Measurements from ENCODE around the gene WDR93.

DNA sequence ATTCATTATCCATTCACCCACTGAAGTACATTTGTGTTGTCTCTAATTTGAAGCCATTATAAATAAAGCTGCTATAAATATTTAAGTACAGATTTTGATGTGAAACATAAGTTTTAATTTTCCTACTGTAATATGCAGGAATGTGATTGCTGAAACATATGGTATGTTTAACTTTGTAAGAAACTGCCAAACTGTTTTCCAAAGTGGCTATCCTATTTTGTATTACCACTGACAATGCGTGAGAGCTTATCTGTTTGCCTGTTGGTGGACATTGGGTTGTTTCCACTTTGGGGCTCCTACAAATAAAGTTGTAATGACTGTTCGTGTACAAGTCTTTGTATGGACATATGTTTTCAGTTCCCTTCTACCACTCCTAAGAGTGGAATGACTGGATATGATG lies 2.5 kb downstream of the WDR93 start:
- TF ChIP-seq EZH2 (IDR thresholded peaks at IDR 0.05; ENCODE audit: borderline replicate concordance, low read depth, low read length, poor library complexity, severe bottlenecking): no peak
- TF ChIP-seq, protein P1, sequence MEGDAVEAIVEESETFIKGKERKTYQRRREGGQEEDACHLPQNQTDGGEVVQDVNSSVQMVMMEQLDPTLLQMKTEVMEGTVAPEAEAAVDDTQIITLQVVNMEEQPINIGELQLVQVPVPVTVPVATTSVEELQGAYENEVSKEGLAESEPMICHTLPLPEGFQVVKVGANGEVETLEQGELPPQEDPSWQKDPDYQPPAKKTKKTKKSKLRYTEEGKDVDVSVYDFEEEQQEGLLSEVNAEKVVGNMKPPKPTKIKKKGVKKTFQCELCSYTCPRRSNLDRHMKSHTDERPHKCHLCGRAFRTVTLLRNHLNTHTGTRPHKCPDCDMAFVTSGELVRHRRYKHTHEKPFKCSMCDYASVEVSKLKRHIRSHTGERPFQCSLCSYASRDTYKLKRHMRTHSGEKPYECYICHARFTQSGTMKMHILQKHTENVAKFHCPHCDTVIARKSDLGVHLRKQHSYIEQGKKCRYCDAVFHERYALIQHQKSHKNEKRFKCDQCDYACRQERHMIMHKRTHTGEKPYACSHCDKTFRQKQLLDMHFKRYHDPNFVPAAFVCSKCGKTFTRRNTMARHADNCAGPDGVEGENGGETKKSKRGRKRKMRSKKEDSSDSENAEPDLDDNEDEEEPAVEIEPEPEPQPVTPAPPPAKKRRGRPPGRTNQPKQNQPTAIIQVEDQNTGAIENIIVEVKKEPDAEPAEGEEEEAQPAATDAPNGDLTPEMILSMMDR (conservative IDR thresholded peaks at IDR 0.05; ENCODE audit: low read depth, low read length): no peak
